ENCODE results near the gene RGS6. TPM values are rescaled to one million over a fixed set of nuclear protein-coding genes. Genes with fewer than 3 reads are reported as not detected.

RGS6 gene
- total RNA-seq, 1 donor from 2014 or later = 7.6 TPM

DNA sequence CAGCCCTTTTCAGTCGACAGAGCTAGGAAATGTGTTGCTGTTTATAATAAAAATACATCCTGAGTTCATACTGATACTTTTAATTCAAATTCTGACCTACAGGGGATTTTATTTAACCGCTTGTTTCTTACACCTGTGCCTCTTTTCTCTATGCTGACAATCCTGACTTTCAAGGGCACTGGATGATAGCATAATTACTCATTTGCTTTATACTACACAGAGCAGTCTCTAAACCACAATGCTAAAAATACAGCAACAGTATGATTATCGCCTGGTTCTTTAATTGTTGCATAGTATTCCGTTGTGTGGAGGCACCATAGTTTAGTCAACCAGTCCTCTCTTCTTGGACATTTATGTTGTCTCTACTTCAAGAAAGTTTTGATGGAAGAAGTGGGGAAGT, 588.8 kb downstream of the RGS6 start:
- DNase-seq (ENCODE audit: low spot score) = no peak

DNA sequence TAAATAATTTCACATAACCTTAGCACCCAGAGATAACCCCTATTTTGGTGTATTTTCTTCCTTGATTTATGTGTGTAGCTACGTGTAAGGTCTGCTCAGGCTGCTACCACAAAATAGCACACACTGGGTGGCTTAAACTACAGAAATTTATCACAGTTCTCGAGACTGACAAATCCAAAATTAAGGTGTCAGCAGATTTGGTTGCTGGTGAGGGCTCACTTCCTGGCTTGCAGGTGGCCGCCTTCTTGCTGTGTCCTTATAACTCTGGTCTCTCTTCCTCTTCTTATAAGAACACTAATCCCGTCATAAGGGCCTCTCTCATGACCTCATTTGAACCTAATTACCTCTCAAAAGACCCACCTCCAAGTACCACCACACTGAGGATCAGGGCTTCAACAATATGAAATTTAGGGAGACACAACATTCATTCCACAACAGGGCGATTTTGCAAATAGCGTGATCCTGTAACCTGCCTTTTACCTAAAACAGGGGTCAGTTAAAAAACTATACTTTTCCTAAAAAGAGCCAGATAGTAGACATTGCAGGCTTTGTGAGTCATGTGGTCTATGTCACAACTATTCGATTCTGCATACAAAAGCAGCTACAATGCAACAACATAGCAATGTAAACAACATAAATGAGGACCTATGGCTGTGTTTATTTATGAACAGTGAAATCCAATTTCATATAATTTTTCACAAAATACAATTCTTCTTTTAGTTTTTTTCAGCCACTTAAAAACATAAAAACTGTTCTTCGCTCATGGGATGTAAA, 589.9 kb downstream of the RGS6 start:
- DNase-seq (ENCODE audit: low spot score) = no peak

- no peak for DNase-seq (ENCODE audit: low spot score)
Measured at GRCh38 chr14:72522847-72523246, 590.6 kb downstream of the RGS6 start.

GRCh38 chr14:72523424-72524294, 591.4 kb downstream of the RGS6 start:
- no peak for DNase-seq (ENCODE audit: low spot score)

DNA sequence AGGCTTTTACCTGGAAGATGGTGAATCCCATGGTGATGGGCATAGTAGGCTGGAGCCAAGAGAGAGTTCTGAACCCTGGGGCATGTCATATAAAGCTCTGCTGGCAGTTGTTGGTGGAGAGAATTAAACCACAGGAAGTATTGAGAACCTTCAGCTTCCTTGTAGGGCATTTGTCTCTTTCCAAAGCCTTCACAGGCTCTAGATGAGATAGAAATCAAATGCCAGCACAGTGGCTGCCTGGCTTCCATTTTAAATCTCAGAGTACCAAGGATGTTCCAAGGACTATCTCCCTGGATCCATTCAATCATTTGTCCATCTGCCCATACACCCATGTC, 592.0 kb downstream of the RGS6 start:
- DNase-seq (ENCODE audit: low spot score) = no peak

GRCh38 chr14:72525087-72525915, 593.1 kb downstream of the RGS6 start:
- no peak for DNase-seq (ENCODE audit: low spot score)

GRCh38 chr14:72527591-72527990, 595.4 kb downstream of the RGS6 start:
- no peak for DNase-seq (ENCODE audit: low spot score)

GRCh38 chr14:72528059-72528862, 596.0 kb downstream of the RGS6 start:
- DNase-seq (ENCODE audit: low spot score) = no peak

DNA sequence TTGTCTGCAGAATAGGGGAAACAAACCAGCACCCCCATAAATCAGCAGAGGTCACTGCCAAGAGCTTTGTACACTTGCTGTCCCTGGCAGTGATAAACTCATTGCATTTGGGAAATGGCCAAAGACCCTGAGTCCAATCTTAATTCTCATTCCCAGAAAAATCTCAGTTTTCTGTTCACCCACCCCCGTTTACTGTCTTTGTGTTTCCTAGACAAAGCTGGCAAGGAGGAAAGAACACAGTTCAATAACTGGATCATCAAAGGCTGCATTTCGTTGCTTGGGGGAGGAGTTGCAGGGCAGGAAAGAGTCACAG, 596.6 kb downstream of the RGS6 start:
- no peak for DNase-seq (ENCODE audit: low spot score)

DNA sequence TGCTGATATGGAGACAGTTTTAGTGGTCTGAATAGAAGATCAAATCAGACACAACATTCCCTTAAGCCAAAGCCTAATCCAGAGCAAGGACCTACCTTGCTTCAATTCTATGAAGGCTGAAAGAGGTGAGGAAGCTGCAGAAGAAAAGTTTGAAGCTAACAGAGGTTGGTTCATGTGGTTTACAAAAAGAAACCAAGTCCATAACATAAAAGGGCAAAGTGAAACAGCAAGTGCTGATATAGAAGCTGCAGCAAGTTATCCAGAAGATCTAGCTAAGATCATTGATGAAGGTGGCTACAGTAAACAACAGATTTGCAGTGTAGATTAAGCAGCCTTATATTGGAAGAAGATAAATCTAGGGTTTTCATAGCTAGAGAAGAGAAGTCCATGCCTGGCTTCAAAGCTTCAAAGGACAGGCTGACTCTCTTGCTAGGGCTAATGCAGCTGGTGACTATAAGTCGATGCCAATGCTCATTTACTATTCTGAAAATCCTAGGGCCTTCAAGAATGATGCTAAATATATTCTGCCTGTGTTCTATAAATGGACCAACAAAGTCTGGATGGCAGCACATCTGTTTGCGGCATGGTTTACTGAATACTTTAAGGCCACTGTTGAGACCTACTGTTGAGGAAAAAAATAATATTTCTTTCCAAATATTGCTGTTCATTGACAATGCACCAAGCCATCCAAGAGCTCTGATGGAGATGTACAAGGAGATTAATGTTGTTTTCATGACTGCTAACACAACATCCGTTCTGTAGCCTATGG, 600.6 kb downstream of the RGS6 start:
- no peak for DNase-seq (ENCODE audit: low spot score)

DNA sequence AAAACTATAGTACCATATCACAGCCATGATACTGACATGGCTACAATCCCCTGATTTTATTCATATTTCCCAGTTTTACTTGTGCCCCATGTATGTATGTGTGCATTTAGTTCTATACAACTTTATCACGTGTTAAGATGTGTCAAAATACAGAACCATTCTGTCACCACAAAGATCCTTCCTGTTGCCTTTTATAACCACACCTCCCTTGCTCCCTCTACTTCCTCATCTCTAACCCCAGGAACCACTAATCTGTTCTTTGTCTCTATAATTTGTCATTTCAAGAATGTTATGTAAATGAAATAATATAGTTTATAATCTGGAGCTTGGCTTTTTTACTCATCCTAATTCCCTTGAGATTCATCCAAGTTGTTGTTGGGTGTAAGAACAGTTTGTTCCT, 603.3 kb downstream of the RGS6 start:
- DNase-seq (ENCODE audit: low spot score) = no peak

DNA sequence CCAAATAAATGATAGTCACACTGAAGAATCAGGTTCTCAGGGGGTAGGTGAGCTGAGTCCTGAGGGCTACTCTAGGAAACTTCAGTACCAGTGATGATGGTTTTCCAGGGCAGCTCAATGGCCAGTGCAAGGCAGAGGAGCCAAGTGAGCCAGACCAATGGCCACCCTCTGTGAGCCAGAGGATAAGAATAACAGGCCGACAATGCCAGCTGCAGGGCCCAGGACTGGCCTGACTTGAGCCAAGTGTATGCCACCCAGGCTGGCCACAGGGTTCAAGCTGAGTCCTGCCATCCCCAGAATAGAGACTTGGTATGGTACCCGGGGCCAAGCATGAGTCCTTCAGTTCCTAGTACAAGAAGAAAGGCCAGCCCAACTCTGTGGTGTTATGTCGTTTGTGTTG, 606.2 kb downstream of the RGS6 start:
- DNase-seq (ENCODE audit: low spot score) = no peak

DNA sequence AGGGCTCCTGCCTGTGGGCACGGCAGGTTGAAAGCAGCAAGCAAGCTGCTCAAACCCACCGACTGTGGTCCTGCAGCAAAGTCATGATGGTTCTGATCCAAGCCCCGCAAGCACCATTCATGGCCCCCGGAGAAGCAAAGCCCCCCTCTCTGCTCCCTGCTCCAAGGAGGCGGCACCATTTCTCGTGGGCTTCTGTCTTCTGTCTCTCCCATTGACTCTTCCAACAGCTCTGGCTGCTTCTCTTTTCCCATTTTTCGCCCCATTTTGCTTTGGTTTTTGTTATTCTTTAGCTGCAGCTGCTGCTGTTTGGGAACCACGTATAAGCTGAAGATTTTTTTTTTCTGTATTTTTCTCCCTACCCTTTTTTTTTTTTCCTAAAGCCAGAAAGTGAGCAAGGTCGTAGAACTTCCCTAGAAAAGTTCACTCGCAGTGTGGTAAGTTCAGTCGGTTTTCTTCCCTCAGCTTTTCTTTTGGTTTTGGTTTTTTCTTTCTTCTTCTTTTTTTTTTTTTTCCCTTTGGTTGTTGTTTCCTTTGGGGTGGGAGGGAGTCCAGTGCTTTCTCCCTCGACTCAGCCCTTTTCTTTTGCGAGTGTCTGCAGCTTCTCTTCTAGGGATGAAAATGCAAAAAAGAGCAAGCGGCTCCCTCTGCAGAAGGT, 607.6 kb downstream of the RGS6 start:
- DNase-seq (ENCODE audit: low spot score) = no peak

DNA sequence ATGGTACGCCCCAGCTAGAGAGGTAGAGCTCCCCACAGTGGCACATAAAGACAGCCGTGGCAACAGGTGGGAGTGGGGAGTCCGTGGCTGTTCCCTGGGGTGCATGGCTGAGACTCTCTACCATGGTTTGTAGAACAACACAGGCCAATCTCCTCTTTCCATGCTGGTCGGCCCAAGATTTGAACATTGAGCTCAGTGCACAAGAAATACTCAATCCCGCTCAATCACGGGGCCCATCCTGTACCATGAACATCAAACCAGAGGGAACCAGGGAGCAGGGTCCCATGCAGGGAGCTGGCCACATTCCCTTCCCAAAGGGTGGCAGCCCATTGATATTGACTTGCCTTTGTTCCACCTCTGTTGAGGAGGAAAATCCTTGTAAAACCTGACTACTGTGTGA, 608.6 kb downstream of the RGS6 start:
- DNase-seq (ENCODE audit: low spot score) = no peak

GRCh38 chr14:72541546-72541945, 609.3 kb downstream of the RGS6 start:
- no peak for DNase-seq (ENCODE audit: low spot score)

DNA sequence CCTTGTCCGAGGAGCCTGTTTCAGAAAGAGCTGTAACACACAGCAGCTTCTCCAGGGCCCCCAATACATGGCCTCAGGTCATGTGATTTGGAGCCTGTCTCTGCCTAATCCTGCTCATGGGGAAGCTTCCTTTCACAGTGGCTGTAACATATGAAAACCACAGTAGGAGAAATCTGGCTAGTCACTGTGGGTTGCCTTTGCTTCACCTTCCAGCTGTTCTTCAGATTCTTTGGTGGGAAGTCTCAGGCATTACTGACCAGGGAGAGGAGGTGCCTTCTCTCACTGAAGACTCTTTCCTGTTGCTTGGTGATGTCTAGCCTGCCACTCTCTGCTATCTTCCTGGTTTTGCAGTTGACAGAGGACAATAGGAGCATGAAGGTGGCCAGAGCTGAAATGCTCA, 611.1 kb downstream of the RGS6 start:
- no peak for DNase-seq (ENCODE audit: low spot score)

GRCh38 chr14:72544615-72545387, 612.6 kb downstream of the RGS6 start:
- DNase-seq (ENCODE audit: low spot score) = no peak

GRCh38 chr14:72545411-72546311, 613.4 kb downstream of the RGS6 start:
- DNase-seq (ENCODE audit: low spot score) = no peak
